ENCODE data around the gene C20orf144. TPM values are rescaled to one million over a fixed set of nuclear protein-coding genes. Genes with fewer than 3 reads are reported as not detected.

Gene C20orf144
- total and polyA plus RNA-seq, 9 of the 15 experiments (the other 6 are each of a cell fraction or from before 2014, with no cell fraction given), result 0.04 to 0.23 (median 0.11) TPM; not detected in 2

DNA sequence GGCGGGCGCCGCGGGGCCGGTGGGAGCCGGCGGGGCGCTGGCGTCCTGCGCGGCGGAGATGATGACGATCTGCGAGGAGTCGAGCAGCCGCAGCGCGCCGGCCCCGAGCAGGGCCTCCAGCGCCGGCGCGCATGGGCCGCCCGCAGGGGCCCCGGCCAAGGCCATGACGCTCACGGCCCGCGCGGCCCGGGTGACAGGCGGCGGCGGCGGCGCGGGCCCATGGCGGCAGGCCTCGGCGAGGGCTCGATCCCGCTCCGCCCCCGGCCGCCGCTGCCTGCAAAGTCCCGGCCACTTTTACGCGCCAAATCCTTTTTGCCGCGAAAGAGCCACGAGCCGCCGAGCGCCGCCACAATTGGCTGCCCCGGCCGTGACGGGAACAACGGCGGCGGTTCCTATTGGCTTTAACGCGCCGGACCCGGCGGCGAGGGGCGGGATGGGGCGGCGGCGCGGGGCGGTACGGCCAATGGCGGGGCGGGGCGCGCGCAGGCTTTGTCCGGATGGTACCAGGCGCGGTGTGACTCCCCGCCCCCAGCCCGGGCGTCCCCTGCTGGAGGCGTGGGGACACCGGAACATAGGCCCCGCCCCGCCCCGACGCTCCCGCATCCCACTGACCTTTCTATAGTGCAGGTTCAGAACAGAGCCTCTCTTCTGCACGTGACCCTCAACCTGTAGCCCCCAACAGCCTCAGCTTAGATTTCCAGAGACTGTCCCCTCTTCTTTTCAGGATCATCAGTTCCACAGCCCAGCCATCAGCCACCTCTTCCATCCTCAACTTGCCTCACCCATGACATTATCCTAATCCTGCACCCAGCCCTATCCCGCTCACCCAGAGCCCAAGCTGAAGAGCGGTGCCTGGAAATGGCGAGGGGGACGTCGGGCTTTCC lies 24.2 kb downstream of the C20orf144 start, which contains the start of gene E2F1 (continued):
- TF ChIP-seq CEBPG (CRISPR knock-in tag; IDR thresholded peaks at IDR 0.05) (0 out of 2 replicates have a peak, but pooled peaks have one; percentile 10), CEBPG (tag; conservative IDR thresholded peaks at IDR 0.05 in 1 of 2, IDR thresholded peaks at IDR 0.05 in 1 of 2) (no peak), DEAF1 (CRISPR knock-in tag; IDR thresholded peaks at IDR 0.05) (no peak), DACH1 (IDR thresholded peaks at IDR 0.05; ENCODE audit: partially characterized antibody) (no peak), TAF7 (tag; IDR thresholded peaks at IDR 0.05) (no peak), SIN3B (IDR thresholded peaks at IDR 0.05; ENCODE audit: low read depth) (peak; percentile 64), ZC3H11A (IDR thresholded peaks at IDR 0.05; ENCODE audit: low read depth, low read length) (no peak), NONO (IDR thresholded peaks at IDR 0.05; ENCODE audit: low read depth in 2 of 2, low read length in 1 of 2) (peak in 1 of 2 experiments; percentile 75; a peak in 1 of 4 replicates), FOXP1 (CRISPR knock-in tag; IDR thresholded peaks at IDR 0.05) (no peak), HDAC2 (IDR thresholded peaks at IDR 0.05) (0 out of 2 replicates have a peak, but pooled peaks have one; percentile 29), ZNF695 (CRISPR knock-in tag; IDR thresholded peaks at IDR 0.05) (no peak), HDAC3 (IDR thresholded peaks at IDR 0.05; ENCODE audit: borderline replicate concordance, partially characterized antibody) (no peak), NRF1 (conservative IDR thresholded peaks at IDR 0.05 in 1 of 2, IDR thresholded peaks at IDR 0.05 in 1 of 2) (peak; percentile 90), RERE (CRISPR knock-in tag; IDR thresholded peaks at IDR 0.05; ENCODE audit: borderline replicate concordance) (no peak), ZNF23 (CRISPR knock-in tag; IDR thresholded peaks at IDR 0.05) (no peak)
- TF ChIP-seq, protein P1, sequence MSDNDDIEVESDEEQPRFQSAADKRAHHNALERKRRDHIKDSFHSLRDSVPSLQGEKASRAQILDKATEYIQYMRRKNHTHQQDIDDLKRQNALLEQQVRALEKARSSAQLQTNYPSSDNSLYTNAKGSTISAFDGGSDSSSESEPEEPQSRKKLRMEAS (CRISPR knock-in tag; IDR thresholded peaks at IDR 0.05), result peak; percentile 75

Data from K562 (cell line).